Measurements from ENCODE around the gene SPTLC2.
A peak's percentile ranks its signal among the peaks of the same experiment; 100 is the strongest.

Gene SPTLC2

GRCh38 chr14:77509366-77509765 lies 107.1 kb downstream of the SPTLC2 start:
- no peak overlapping the region for H3K4me3 ChIP-seq (ENCODE audit: low read depth, low read length)

- no peak overlapping the region for H3K4me3 ChIP-seq (ENCODE audit: low read depth, low read length)
Observed at GRCh38 chr14:77508876-77509275, 107.6 kb downstream of the SPTLC2 start.

- H3K4me3 ChIP-seq (ENCODE audit: low read depth, low read length): no peak overlapping the region
Observed at GRCh38 chr14:77508249-77508648, 108.2 kb downstream of the SPTLC2 start.

- H3K4me3 ChIP-seq (ENCODE audit: low read depth, low read length): no peak overlapping the region
Observed at GRCh38 chr14:77507762-77508161, 108.7 kb downstream of the SPTLC2 start.

GRCh38 chr14:77505031-77505430 lies 111.4 kb downstream of the SPTLC2 start:
- H3K4me3 ChIP-seq (ENCODE audit: low read depth, low read length): no peak overlapping the region

GRCh38 chr14:77503138-77503537 lies 113.3 kb downstream of the SPTLC2 start:
- H3K4me3 ChIP-seq (ENCODE audit: low read depth, low read length): no peak overlapping the region

GRCh38 chr14:77502109-77502782 lies 114.2 kb downstream of the SPTLC2 start:
- no peak overlapping the region for H3K4me3 ChIP-seq (ENCODE audit: low read depth, low read length)

GRCh38 chr14:77498984-77499527 lies 117.4 kb downstream of the SPTLC2 start:
- peak overlapping the region; percentile 50 for H3K4me3 ChIP-seq (ENCODE audit: low read depth, low read length)

- peak within 1 kb of the TSS; percentile 50 for H3K4me3 ChIP-seq (ENCODE audit: low read depth, low read length)
Observed at GRCh38 chr14:77498120-77498979, 118.1 kb downstream of the SPTLC2 start, which contains the start of gene ISM2. ISM2 (minus strand) TSS chr14:77498816; CDS start chr14:77498793, 23 bp downstream.

GRCh38 chr14:77495334-77495733 lies 121.1 kb downstream of the SPTLC2 start:
- H3K4me3 ChIP-seq (ENCODE audit: low read depth, low read length): no peak overlapping the region

GRCh38 chr14:77491056-77491455 lies 125.4 kb downstream of the SPTLC2 start:
- H3K4me3 ChIP-seq (ENCODE audit: low read depth, low read length): no peak overlapping the region

- no peak overlapping the region for H3K4me3 ChIP-seq (ENCODE audit: low read depth, low read length)
Observed at GRCh38 chr14:77490347-77490986, 126.0 kb downstream of the SPTLC2 start.

GRCh38 chr14:77489041-77489440 lies 127.4 kb downstream of the SPTLC2 start:
- H3K4me3 ChIP-seq (ENCODE audit: low read depth, low read length): no peak overlapping the region

GRCh38 chr14:77488558-77488957 lies 127.9 kb downstream of the SPTLC2 start:
- H3K4me3 ChIP-seq (ENCODE audit: low read depth, low read length): no peak overlapping the region

- no peak overlapping the region for H3K4me3 ChIP-seq (ENCODE audit: low read depth, low read length)
Observed at GRCh38 chr14:77485901-77486678, 130.3 kb downstream of the SPTLC2 start.

- H3K4me3 ChIP-seq (ENCODE audit: low read depth, low read length): no peak overlapping the region
Observed at GRCh38 chr14:77485256-77485655, 131.2 kb downstream of the SPTLC2 start.

- no peak overlapping the region for H3K4me3 ChIP-seq (ENCODE audit: low read depth, low read length)
Observed at GRCh38 chr14:77482422-77482821, 134.0 kb downstream of the SPTLC2 start.

- no peak overlapping the region for H3K4me3 ChIP-seq (ENCODE audit: low read depth, low read length)
Observed at GRCh38 chr14:77478796-77479195, 137.6 kb downstream of the SPTLC2 start.

- H3K4me3 ChIP-seq (ENCODE audit: low read depth, low read length): no peak overlapping the region
Observed at GRCh38 chr14:77478029-77478428, 138.4 kb downstream of the SPTLC2 start.

GRCh38 chr14:77475432-77476115 lies 140.9 kb downstream of the SPTLC2 start:
- H3K4me3 ChIP-seq (ENCODE audit: low read depth, low read length): no peak overlapping the region

Measured in iPS-11a (cell line).